K562 (cell line): ENCODE measurements around the gene CDYL. TPM values are rescaled to one million over a fixed set of nuclear protein-coding genes. Genes with fewer than 3 reads are reported as not detected.

Experiments used
- ATAC-seq: fragments of 200-7000 bp; cut with Tn5 transposase; 3 replicates; pipeline ENCODE4 v1.9.1; 2020; ENCODE audit warnings: moderate library complexity
- BruUV-seq: library from RNA; stranded (reverse); fragments of 400-500 nt; replicated peaks from 2 replicates; lab custom pipeline; 2021; lab: Mats Ljungman, UMichigan
- CTCF ChIA-PET: fragments of 300-600 bp; formaldehyde crosslinking; extraction: SDS; loops from one replicate; lab custom pipeline; 2021; ENCODE audit warnings: low intra/inter-chr PET ratio; lab: Yijun Ruan, JAX
- POLR2A ChIA-PET: fragments of 300-600, 350-650 bp; sonication (Branson Sonifier 250); formaldehyde crosslinking; extraction: SDS; loops from one replicate; lab custom pipeline; 2021; ENCODE audit warnings: antibody characterized with exemption, inconsistent platforms; lab: Yijun Ruan, JAX
- DNase-seq, 4 experiments: peaks; one replicate each; pipeline versions ENCODE4 v3.0.0 to v3.0.0-alpha.2; 2011 to 2018; ENCODE audit warnings: low spot score in 3 of 4, mixed read lengths in 3 of 4; ENCODE audit errors: extremely low read depth in 1 of 4
- FAIRE-seq: peaks from 2 replicates; lab custom pipeline; 2011; peaks lifted over from hg19 to GRCh38; lab: Jason Lieb, UNC
- H2AFZ ChIP-seq: 2 replicates; pipeline ENCODE4 v1.6.0; 2011; ENCODE audit warnings: low read depth, low read length, control low read depth, inconsistent platforms
- H3K27ac ChIP-seq: fragments of 200-600 bp; 3 replicates; pipeline ENCODE4 v1.8.0; 2011; ENCODE audit warnings: low read depth, mild to moderate bottlenecking, control low read depth, inconsistent platforms, low read length, moderate library complexity, mixed read lengths; ENCODE audit errors: extremely low read depth
- H3K27me3 ChIP-seq, 2 experiments: fragments of 300-600 bp in 1 of 2; 2 replicates in 1 of 2; 3 replicates in 1 of 2; pipeline versions ENCODE4 v1.6.0 to v1.8.0; 2011; ENCODE audit warnings: inconsistent platforms in 2 of 2, low read length in 2 of 2, mild to moderate bottlenecking in 1 of 2, mixed read lengths in 1 of 2, moderate library complexity in 1 of 2; ENCODE audit not compliant: control insufficient read depth in 2 of 2, insufficient read depth in 2 of 2
- H3K36me3 ChIP-seq: fragments of 300-600 bp; 3 replicates; pipeline ENCODE4 v1.8.0; 2011; ENCODE audit warnings: mild to moderate bottlenecking, low read length, inconsistent platforms; ENCODE audit not compliant: control insufficient read depth, insufficient read depth
- H3K4me1 ChIP-seq, 2 experiments: fragments of 200-600 bp in 1 of 2; replicated peaks in 1 of 2; 2 replicates in 1 of 2; 3 replicates in 1 of 2; pipeline versions ENCODE4 v1.5.1 to v1.8.0; 2011; ENCODE audit warnings: inconsistent platforms in 2 of 2, low read length in 2 of 2, mild to moderate bottlenecking in 1 of 2, mixed read lengths in 1 of 2, moderate library complexity in 1 of 2; ENCODE audit not compliant: control insufficient read depth in 2 of 2, insufficient read depth in 2 of 2
- H3K4me2 ChIP-seq: 2 replicates; pipeline ENCODE4 v1.6.1; 2011; ENCODE audit warnings: low read length, control low read depth, inconsistent platforms, mixed read lengths; ENCODE audit not compliant: insufficient read depth
- H3K4me3 ChIP-seq: fragments of 200-600 bp; sonication (generic), shearing (Covaris generic); 2 replicates; pipeline ENCODE4 v1.5.1; 2016; ENCODE audit warnings: control low read depth, inconsistent platforms
- H3K79me2 ChIP-seq: fragments of 200-600 bp; 3 replicates; pipeline ENCODE4 v1.8.0; 2011; ENCODE audit warnings: low read length, inconsistent platforms; ENCODE audit not compliant: control insufficient read depth, insufficient read depth
- H3K9ac ChIP-seq, 2 experiments: 2 replicates each; pipeline versions ENCODE4 v1.6.0 to v1.6.1; 2011; ENCODE audit warnings: low read depth in 2 of 2, low read length in 2 of 2, control low read depth in 1 of 2, inconsistent platforms in 1 of 2, mild to moderate bottlenecking in 1 of 2, mixed read lengths in 1 of 2; ENCODE audit not compliant: insufficient read depth in 1 of 2
- H3K9me1 ChIP-seq: one replicate; pipeline ENCODE4 v1.6.0; 2011; ENCODE audit warnings: inconsistent platforms, mild to moderate bottlenecking, low read length, moderate library complexity; ENCODE audit not compliant: control insufficient read depth, insufficient read depth
- H3K9me3 ChIP-seq: replicated peaks from 2 replicates; pipeline ENCODE4 v1.5.1; 2011; ENCODE audit warnings: low read depth, low read length, inconsistent platforms; ENCODE audit not compliant: control insufficient read depth, insufficient read depth
- H4K20me1 ChIP-seq: replicated peaks from 2 replicates; pipeline ENCODE4 v1.6.1; 2011; ENCODE audit warnings: low read length, inconsistent platforms, mixed read lengths; ENCODE audit not compliant: control insufficient read depth, insufficient read depth
- CXXC5 ChIP-seq: fragments of 250-450 bp; sonication (Bioruptor Pico); IDR thresholded peaks from 2 replicates; pipeline ENCODE4 v1.8.0; 2022; ENCODE audit warnings: inconsistent platforms, mild to moderate bottlenecking, moderate library complexity
- HLTF ChIP-seq: fragments of 450-650 bp; IDR thresholded peaks from 2 replicates; pipeline ENCODE4 v1.6.1; 2016
- KAT2B ChIP-seq: IDR thresholded peaks from one replicate; pipeline ENCODE4 v1.6.1; 2012; ENCODE audit warnings: low read depth, mild to moderate bottlenecking, control low read depth, inconsistent platforms, low read length, moderate library complexity
- ZFP1 ChIP-seq: fragments of 450-650 bp; formaldehyde crosslinking; IDR thresholded peaks from 2 replicates; pipeline ENCODE4 v1.4.0; 2020; ENCODE audit warnings: mild to moderate bottlenecking, mixed read lengths
- ZNF134 ChIP-seq: fragments of 250-450 bp; sonication (Bioruptor Pico); conservative IDR thresholded peaks from 2 replicates; pipeline ENCODE4 v1.4.0; 2020
- ZNF146 ChIP-seq: IDR thresholded peaks from one replicate; pipeline ENCODE4 v1.6.1; 2018; ENCODE audit warnings: missing compliant biosample characterization; ENCODE audit not compliant: unreplicated experiment
- ZNF408 ChIP-seq: fragments of 250-450 bp; sonication (Bioruptor Pico); IDR thresholded peaks from 2 replicates; pipeline ENCODE4 v1.4.0; 2020; ENCODE audit warnings: low read depth, mild to moderate bottlenecking, moderate library complexity
- ZNF583 ChIP-seq: fragments of 250-450 bp; sonication (Bioruptor Pico); IDR thresholded peaks from 2 replicates; pipeline ENCODE4 v1.4.0; 2020
- ZNF76 ChIP-seq: fragments of 250-450 bp; sonication (Bioruptor Pico); IDR thresholded peaks from 2 replicates; pipeline ENCODE4 v1.4.0; 2020; ENCODE audit warnings: mild to moderate bottlenecking, moderate library complexity, borderline replicate concordance
- whole genome bisulfite sequencing: fragments of 100-300 bp; shearing (Covaris generic); methylation state at CpG from one replicate; pipeline ENCODE4 v1.1.6; 2016; ENCODE audit warnings: low coverage, mixed read lengths; ENCODE audit not compliant: insufficient coverage; ENCODE audit errors: missing lambda C conversion rate; 5-methylcytosine and 5-hydroxymethylcytosine counted together
- in situ Hi-C: fragments of 300-500 bp; cut with MboI; formaldehyde crosslinking; loops from 4 replicates; pipeline ENCODE4 v1.15.0; 2018; ENCODE audit warnings: inconsistent platforms, mixed read lengths
- intact Hi-C: fragments of 100-400 bp; cut with micrococcal nuclease; formaldehyde crosslinking; loops from 2 replicates; pipeline ENCODE4 v1.14.2; 2022
- polyA plus RNA-seq, 8 experiments: library from polyadenylated mRNA; depleted of rRNA in 4 of 8; stranded (reverse) in 5 of 8; unstranded in 3 of 8; fragments of >200 nt; fragmentation: Nextera tagmentation in 2 of 8; fragmentation: Illumina TruSeq in 1 of 8; extraction: Ambion mirVana in 2 of 8; extraction: Trizol in 1 of 8; gene quantifications; 2 replicates each; pipeline versions ENCODE4 v1.2.1 to v1.2.3, GENCODE V29; 2011 to 2014; ENCODE audit warnings: inconsistent platforms in 1 of 8, missing spikeins in 1 of 8
- total RNA-seq, 7 experiments: library from RNA; depleted of rRNA in 6 of 7; stranded (reverse); fragments of >200 nt in 6 of 7; fragmentation: Illumina TruSeq in 2 of 7; extraction: Trizol in 2 of 7; gene quantifications; 2 replicates each; pipeline versions ENCODE4 v1.2.1 to v1.2.3, GENCODE V29; 2011 to 2021; ENCODE audit warnings: low replicate concordance in 1 of 7
- TF ChIP-seq, protein P1 (sequence below): fragments of 250-450 bp; sonication (Bioruptor Pico); IDR thresholded peaks from 2 replicates; pipeline ENCODE4 v1.8.0; 2021; ENCODE audit warnings: borderline replicate concordance, mild to moderate bottlenecking, moderate library complexity; ENCODE audit not compliant: poor library complexity, severe bottlenecking
- TF ChIP-seq, protein P2 (sequence below): fragments of 200-800 bp; sonication (Bioruptor generic); IDR thresholded peaks from 2 replicates; pipeline ENCODE4 v1.6.1; 2016; ENCODE audit warnings: missing genetic modification characterization, missing compliant biosample characterization
- TF ChIP-seq, protein P3 (sequence below): fragments of 150-350 bp; IDR thresholded peaks from 2 replicates; pipeline ENCODE4 v1.6.1; 2014; ENCODE audit warnings: low read depth, mild to moderate bottlenecking, low read length, borderline replicate concordance

The CDYL gene
- total and polyA plus RNA-seq, 9 of the 15 experiments (the other 6 are each of a cell fraction or from before 2014, with no cell fraction given): 8.1 to 45.8 (median 40.8) TPM

DNA sequence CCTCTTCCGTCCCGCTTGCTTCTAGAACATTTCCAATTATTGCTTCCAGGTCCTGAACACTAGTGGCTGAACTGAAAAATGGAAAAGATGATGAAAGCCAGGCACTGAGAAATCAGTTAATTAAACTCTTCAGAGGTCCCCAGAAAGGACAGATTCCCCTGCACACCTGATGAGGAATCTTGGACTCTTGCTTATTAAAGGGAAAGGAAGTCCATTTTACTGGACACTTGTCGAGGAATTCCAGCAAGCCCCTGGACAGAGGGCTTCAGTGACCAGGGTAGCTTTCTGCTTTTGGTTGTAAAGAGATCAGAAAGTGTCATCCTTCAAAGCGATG, 47.8 kb upstream of the CDYL start:
- DNase-seq (no peak), ATAC-seq (no peak), FAIRE-seq (no peak)
- in situ Hi-C loops: no loop called here
- Histone ChIP-seq H2AFZ (peak overlapping the region; percentile 96), H3K9me3 (peaks cover 4% of the 10 kb centered on the region; the same call in 1 of the 2 replicates), H3K4me1 (peaks cover 31 to 38% of the 10 kb centered on the region in 2 experiments), H3K4me3 (0 out of 2 replicates have a peak overlapping the region, but pooled peaks have one; percentile 8), H3K9ac (peak overlapping the region; percentile 9 to 74; a peak in 3 of 4 replicates), H3K4me2 (peak overlapping the region; percentile 76), H3K9me1 (peaks cover 5% of the 10 kb centered on the region), H3K27me3 (no peaks in the 10 kb centered on the region), H4K20me1 (no peaks in the 10 kb centered on the region), H3K79me2 (no peaks in the 10 kb centered on the region), H3K27ac (peak overlapping the region; percentile 93), H3K36me3 (no peaks in the 10 kb centered on the region)
- WGBS: 32% methylated on average over 4 of the region's 4 CpGs
- CTCF ChIA-PET: no interaction called here
- BruUV-seq: no TSS peak
- intact Hi-C loops: loop anchor here (5.0 kb wide), 3 partner anchors 119 to 199 kb away; no protein-coding TSS in a partner anchor
- POLR2A ChIA-PET: interaction anchor here (0.8 to 2.1 kb wide), 13 partner anchors 9 to 268 kb away, joined by 3 to 10 read pairs (median 3); partner anchors contain the start of gene CDYL
- TF ChIP-seq, protein P1, sequence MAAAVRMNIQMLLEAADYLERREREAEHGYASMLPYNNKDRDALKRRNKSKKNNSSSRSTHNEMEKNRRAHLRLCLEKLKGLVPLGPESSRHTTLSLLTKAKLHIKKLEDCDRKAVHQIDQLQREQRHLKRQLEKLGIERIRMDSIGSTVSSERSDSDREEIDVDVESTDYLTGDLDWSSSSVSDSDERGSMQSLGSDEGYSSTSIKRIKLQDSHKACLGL (CRISPR knock-in tag): peak; percentile 32
- TF ChIP-seq, protein P2, sequence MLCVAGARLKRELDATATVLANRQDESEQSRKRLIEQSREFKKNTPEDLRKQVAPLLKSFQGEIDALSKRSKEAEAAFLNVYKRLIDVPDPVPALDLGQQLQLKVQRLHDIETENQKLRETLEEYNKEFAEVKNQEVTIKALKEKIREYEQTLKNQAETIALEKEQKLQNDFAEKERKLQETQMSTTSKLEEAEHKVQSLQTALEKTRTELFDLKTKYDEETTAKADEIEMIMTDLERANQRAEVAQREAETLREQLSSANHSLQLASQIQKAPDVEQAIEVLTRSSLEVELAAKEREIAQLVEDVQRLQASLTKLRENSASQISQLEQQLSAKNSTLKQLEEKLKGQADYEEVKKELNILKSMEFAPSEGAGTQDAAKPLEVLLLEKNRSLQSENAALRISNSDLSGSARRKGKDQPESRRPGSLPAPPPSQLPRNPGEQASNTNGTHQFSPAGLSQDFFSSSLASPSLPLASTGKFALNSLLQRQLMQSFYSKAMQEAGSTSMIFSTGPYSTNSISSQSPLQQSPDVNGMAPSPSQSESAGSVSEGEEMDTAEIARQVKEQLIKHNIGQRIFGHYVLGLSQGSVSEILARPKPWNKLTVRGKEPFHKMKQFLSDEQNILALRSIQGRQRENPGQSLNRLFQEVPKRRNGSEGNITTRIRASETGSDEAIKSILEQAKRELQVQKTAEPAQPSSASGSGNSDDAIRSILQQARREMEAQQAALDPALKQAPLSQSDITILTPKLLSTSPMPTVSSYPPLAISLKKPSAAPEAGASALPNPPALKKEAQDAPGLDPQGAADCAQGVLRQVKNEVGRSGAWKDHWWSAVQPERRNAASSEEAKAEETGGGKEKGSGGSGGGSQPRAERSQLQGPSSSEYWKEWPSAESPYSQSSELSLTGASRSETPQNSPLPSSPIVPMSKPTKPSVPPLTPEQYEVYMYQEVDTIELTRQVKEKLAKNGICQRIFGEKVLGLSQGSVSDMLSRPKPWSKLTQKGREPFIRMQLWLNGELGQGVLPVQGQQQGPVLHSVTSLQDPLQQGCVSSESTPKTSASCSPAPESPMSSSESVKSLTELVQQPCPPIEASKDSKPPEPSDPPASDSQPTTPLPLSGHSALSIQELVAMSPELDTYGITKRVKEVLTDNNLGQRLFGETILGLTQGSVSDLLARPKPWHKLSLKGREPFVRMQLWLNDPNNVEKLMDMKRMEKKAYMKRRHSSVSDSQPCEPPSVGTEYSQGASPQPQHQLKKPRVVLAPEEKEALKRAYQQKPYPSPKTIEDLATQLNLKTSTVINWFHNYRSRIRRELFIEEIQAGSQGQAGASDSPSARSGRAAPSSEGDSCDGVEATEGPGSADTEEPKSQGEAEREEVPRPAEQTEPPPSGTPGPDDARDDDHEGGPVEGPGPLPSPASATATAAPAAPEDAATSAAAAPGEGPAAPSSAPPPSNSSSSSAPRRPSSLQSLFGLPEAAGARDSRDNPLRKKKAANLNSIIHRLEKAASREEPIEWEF (CRISPR knock-in tag): 0 out of 2 replicates have a peak, but pooled peaks have one; percentile 28
- TF ChIP-seq ZNF76 (CRISPR knock-in tag) (0 out of 2 replicates have a peak, but pooled peaks have one; percentile 73), ZFP1 (CRISPR knock-in tag) (no peak), ZNF408 (CRISPR knock-in tag) (no peak), ZNF583 (CRISPR knock-in tag) (0 out of 2 replicates have a peak, but pooled peaks have one; percentile 3), ZNF146 (CRISPR knock-in tag) (no peak), HLTF (no peak), KAT2B (no peak), CXXC5 (CRISPR knock-in tag) (0 out of 2 replicates have a peak, but pooled peaks have one; percentile 6), ZNF134 (peak; percentile 55; the same call in 1 of the 2 replicates)
- TF ChIP-seq, protein P3, sequence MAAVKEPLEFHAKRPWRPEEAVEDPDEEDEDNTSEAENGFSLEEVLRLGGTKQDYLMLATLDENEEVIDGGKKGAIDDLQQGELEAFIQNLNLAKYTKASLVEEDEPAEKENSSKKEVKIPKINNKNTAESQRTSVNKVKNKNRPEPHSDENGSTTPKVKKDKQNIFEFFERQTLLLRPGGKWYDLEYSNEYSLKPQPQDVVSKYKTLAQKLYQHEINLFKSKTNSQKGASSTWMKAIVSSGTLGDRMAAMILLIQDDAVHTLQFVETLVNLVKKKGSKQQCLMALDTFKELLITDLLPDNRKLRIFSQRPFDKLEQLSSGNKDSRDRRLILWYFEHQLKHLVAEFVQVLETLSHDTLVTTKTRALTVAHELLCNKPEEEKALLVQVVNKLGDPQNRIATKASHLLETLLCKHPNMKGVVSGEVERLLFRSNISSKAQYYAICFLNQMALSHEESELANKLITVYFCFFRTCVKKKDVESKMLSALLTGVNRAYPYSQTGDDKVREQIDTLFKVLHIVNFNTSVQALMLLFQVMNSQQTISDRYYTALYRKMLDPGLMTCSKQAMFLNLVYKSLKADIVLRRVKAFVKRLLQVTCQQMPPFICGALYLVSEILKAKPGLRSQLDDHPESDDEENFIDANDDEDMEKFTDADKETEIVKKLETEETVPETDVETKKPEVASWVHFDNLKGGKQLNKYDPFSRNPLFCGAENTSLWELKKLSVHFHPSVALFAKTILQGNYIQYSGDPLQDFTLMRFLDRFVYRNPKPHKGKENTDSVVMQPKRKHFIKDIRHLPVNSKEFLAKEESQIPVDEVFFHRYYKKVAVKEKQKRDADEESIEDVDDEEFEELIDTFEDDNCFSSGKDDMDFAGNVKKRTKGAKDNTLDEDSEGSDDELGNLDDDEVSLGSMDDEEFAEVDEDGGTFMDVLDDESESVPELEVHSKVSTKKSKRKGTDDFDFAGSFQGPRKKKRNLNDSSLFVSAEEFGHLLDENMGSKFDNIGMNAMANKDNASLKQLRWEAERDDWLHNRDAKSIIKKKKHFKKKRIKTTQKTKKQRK: no peak
